NCI-H748 (cell line): ENCODE measurements around the gene TIMM29.

Experiments used
- DNase-seq: peaks from one replicate; lab custom pipeline; 2025; ENCODE audit not compliant: unreplicated experiment; lab: John Stamatoyannopoulos, UW

Gene TIMM29

GRCh38 chr19:10928563-10929401, at the start of gene TIMM29, which contains the start of gene YIPF2:
Gene TIMM29, plus strand, starts transcription at chr19:10928811. Its CDS starts 12 bp downstream, at chr19:10928823.
Gene YIPF2, minus strand, starts transcription at chr19:10928639. Its CDS starts 229 bp downstream, at chr19:10928410.
- peak; percentile 96 for DNase-seq

DNA sequence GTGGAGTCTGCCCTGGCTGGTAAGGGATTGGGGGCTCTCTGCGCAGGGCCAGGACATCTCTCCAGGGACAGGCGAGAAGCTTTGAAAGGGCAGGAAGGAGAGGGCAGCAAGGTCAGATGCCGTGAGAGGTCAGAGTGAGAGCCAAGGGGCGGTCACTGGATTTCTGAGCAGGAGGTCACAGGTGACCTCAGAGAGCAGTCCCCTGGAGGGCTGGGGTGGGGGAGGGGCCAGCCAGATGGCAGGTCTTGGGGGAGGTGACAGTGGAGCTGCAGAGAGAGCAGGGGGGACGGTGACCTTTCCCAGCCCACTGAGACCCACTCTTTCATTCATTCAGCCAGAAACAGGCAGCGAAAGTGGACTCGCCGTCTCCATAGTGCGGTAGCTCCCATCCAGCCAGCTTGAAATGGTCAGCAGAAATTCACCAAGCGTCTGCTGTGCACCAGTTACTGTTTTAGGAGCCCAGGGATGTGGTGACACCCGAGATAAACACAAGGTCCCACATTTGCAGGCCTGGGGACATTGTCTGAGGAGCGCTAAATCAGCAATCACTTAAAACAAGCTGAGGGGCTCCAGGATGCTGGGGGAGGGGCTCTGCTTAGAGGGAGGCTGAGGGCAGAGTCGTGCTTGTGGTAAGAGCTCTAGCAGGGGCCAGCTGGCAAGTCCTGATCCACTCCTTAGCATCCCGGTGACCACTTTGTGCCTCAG, 47.1 kb upstream of the TIMM29 start:
- DNase-seq: no peak

DNA sequence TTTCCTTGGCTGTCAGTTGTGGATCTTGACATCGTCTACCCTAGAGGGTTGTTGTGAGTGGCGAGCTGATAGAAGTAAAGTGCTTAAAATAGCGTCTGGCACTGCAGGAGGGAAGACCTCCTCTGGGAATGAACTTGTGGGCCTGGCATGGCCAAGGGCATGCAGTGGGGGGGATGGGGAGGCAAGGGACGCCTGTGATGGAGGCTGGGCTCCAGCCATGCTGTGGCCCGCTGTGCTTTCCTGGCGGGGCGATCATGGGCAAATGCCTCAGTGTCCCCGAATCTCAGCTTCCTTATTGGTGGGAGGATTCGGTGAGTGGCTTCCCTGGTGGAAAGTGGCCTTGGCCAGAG, 46.5 kb upstream of the TIMM29 start:
- no peak for DNase-seq

- DNase-seq: no peak
Observed at GRCh38 chr19:10884274-10884673, 44.3 kb upstream of the TIMM29 start.

GRCh38 chr19:10885201-10886169, 43.1 kb upstream of the TIMM29 start:
- DNase-seq: no peak

DNA sequence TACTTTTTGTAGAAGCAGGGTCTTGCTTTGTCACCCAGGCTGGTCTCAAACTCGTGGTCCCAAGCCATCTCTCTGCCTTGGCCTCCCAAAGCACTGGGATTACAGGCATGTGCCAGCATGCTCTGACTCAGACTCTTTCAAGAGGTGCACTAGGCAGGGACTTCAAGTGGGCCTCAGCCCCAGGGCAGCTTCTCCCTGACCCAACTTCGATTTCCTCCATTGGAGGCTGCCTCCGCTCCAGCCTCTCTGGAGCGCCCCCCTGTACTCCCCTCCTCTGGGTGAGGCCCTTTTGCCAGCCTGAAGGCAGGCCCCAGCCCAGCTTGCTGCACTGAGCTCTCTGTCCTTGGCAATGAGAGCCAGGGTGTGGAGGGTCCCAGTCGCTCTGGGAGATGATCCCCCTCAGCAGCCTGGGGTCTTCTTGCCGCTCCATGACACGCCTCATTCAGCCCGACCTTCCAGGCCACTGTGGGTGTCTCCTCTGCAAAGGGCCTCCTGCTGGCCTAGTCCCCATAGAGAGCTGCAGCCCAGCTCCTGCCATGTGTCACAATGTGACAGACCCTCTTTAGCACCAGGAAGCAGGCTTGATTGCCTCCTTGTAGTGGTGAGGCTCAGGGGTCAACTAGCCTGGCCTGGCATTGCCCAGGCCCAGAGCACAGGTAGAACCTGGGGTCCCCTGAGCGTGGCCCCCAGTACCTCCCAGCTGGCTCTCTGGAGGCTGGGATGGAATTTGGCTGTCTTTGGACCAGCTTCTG, 40.8 kb upstream of the TIMM29 start:
- no peak for DNase-seq

DNA sequence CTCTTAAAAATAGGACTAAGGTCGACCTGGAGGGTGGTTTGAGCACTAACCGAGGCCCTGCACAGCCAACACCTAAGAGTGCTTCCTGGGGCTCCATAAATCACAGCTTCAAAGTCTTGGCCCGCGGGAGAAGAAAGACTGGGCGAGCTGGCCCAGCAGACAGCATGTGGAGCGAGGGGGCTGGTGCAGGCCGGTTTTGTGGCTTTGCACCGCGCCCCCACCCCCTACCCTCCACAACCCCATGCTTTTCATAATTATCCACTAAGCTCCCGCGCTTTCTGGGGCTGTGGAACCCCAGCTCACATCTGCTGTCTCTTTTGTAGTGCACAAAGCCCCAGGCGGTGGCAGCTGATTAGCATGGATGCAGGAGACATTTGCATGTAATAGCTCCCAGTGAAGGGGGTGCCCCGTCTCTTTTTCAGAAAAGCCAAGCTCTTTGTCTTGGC, 40.2 kb upstream of the TIMM29 start:
- DNase-seq: no peak

- DNase-seq: no peak
Observed at GRCh38 chr19:10889880-10890279, 38.7 kb upstream of the TIMM29 start.

DNA sequence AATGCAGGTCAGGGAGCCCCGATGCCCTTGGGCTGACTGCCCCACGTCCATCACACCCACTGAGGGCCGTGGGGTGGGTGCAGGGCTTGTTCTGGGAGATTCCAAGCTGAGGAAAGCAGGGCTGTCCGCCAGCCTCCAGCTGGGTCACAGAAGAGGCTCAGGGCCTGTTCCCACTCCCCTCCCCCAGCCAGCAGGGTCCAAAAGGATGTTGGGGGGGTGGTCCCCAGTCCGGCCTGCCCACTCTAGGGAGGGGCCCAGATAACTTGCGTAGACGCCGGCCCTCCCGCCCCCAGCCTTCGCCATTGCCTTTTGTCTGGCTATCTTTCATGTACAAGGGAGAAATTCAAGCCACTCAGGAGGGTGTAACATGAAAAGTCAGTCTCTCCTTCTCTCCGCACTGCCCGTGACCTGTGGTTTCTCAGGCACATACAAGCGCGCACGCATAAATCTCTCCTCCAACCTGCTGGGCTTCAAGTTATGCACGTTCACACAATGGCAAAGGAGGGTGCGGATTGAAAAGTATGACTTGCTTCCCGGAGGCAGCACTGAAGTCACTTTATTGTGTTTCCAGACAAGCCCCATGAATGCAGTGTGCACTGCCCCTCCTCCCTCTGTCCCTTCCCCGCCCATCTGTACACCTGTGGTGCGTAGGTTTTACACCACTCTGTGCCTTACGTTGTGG, 37.1 kb upstream of the TIMM29 start:
- DNase-seq: no peak

GRCh38 chr19:10892256-10892655, 36.4 kb upstream of the TIMM29 start:
- DNase-seq: no peak

DNA sequence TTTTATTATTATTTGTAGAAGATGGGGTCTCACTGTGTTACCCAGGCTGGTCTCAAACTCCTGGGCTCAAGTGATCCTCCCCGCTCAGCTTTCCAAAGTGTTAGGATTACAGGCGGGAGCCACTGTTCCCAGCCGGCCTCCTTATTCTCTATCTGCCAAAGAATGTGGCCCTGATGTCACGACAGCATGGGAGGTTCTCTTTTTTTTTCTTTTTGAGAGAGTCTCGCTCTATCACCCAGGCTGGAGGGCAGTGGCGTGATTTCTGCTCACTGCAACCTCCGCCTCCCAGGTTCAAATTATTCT, 33.7 kb upstream of the TIMM29 start:
- DNase-seq: no peak

GRCh38 chr19:10895363-10895762, 33.2 kb upstream of the TIMM29 start:
- no peak for DNase-seq

GRCh38 chr19:10895920-10896319, 32.7 kb upstream of the TIMM29 start:
- DNase-seq: no peak

DNA sequence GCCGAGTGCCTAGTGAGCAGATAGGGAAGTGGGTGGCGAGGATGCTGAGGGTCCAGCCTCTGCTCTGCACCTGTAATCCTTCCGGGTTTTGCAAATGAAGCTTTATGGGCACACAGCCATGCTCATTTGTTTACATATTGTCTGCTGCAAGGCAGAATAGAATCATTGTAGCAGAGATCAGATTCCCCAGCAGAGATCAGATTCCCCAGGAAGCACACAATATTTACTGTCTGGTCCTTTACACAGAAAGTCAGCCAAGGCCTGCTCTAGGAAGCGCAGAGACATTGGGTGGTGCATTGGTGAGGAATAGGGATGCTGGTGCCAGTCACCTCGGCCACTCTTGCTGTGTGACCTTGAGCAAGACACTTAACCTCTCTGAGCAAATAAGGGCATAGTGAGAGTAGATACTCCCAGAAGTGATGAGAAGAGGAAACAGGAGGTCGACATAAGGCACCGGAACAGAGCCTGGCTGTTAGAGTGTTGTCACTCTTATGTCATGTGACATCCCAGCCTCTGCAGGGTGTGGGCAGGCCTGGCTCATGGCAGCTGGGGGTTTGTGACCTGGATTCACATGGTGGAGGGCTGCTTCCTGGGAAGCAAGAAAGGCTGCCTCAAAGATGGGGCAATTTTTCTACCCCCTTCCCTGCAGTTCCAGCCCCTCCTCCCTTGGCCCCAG, 31.6 kb upstream of the TIMM29 start:
- DNase-seq: peak; percentile 13

DNA sequence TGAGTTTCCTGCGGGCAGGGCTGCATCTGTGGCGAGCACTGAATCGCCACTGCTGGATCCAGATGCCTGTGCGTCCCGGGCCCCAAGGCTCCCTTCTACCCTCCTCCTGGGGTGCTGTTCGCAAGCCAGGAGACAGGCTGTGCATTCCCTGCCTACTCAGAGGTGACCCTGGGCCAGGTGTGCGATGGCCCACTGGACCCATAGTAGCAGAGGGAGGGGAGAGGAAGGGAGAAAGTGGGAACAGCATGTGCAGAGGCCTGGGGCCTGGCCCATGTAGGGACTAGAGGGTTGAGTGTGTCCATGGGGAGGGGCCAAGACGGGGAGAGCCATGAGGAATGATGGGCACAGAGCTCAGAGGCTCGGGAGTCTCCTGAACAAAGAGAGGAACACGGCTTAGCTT, 30.0 kb upstream of the TIMM29 start:
- no peak for DNase-seq

- no peak for DNase-seq
Observed at GRCh38 chr19:10899151-10899653, 29.4 kb upstream of the TIMM29 start.

- DNase-seq: no peak
Observed at GRCh38 chr19:10907925-10908324, 20.7 kb upstream of the TIMM29 start.

DNA sequence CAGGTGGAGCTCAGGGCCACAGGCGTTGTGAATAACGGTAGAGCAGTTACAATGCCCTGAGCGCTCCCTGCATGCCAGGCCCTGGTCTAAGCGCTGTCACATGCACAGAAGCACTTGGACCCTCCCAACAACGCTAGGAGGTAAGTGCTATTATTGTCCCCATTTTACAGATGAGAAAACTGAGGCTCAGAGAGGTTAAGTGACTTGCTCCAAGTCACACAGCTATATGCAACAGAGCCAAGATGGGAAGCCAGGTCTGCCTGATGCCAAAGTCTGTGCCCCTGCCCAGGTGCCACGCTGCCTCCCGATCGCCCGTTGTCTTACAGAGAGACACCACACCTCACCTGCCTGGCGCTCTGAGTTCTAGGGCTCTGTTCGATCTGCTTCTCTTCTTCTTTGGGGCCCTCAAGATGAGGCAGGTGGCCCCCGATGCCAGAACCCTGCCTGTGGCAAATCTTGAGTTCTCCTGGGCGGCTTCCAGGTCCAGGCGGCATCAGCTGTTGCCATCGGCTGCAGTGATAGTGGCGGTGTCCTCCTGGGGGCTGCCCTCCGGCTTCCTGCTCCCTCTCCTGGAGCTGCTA, 20.1 kb upstream of the TIMM29 start:
- no peak for DNase-seq
